ENCODE measurements around the gene SYCE1. TPM values are rescaled to one million over a fixed set of nuclear protein-coding genes. Genes with fewer than 3 reads are reported as not detected.
A peak's percentile ranks its signal among the peaks of the same experiment; 100 is the strongest.

Gene SYCE1
- total RNA-seq, 4 donors from 2014 or later, result 7.5 TPM; not detected in 3

DNA sequence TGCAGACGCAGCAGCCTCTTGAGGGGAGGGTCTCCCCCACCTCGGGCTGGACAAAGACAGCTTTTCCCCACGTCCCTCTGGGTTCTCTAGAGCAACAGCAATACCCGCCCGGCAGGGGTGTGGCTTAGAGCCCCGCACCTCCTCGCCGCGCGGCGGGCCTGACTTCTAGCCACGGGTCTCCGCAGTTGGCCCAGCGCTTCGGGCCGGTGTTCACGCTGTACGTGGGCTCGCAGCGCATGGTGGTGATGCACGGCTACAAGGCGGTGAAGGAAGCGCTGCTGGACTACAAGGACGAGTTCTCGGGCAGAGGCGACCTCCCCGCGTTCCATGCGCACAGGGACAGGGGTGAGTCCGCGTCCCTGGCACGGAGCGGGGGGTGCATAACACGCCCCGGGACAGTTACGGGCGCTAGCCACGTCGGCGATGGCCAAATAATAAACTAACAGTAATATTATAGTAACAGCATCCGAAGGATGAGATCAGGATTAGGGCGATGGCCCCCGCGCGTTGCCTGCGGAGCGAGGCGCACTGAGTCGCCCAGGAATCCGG, 37.0 kb downstream of the SYCE1 start:
- Histone ChIP-seq H3K4me1 (peaks cover 0 to 7% (median 0%) of the 10 kb centered on the region in 4 donors), H3K27me3 (no peaks in the 10 kb centered on the region), H3K9me3 (peaks cover 0 to 6% (median 0%) of the 10 kb centered on the region in 4 donors), H3K36me3 (no peaks in the 10 kb centered on the region), H3K4me3 (peak overlapping the region in 2 of 4 donors; percentile 19 to 22), H3K27ac (no peak overlapping the region)
- no peak for DNase-seq
- no peak for TF ChIP-seq POLR2A (IDR thresholded peaks at IDR 0.05)

DNA sequence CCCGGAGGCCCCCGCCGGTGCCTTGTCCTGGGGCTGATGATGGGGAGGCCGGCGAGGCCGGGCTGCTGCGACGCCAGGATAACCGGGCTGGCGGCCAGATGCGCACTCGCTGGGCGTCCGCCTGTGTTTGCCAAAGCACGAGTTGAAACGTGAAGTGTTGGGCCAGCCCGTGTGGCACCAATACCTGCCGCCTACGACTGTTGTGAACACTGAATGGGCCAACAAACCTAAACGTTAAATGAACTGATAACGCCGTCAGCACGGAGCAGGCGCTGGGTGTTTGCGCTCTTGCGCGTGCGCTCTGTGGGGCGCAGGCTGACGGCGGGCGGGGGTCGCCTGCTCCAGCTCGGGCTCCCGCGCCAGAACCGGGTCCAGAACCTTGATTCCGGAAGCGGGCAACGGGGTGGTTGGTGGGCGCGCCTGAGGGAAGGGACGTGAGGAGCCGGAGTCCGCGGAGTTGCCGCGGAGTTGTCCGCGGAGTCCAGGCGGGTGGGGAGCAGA, 37.6 kb downstream of the SYCE1 start:
- H3K9me3 ChIP-seq, result peaks cover 0 to 7% (median 0%) of the 10 kb centered on the region in 4 donors
- no peak for DNase-seq

GRCh38 chr10:133526957-133527588, 38.3 kb downstream of the SYCE1 start, which contains the start of gene CYP2E1:
Gene CYP2E1 (plus strand): TSS chr10:133527363. CDS start chr10:133527396, 33 bp downstream.
- H3K27me3 ChIP-seq, result no peaks in the 10 kb centered on the region

More for the DNA sequence above, 37.6 kb downstream of the SYCE1 start:
- peak overlapping the region in 1 of 4 donors; percentile 22 for H3K4me3 ChIP-seq
- no peak for TF ChIP-seq POLR2A (IDR thresholded peaks at IDR 0.05)
- no peak for TF ChIP-seq CTCF (IDR thresholded peaks at IDR 0.05)
- H3K4me1 ChIP-seq, result peaks cover 0 to 7% (median 0%) of the 10 kb centered on the region in 4 donors
- no peak overlapping the region for H3K27ac ChIP-seq
- H3K27me3 ChIP-seq, result no peaks in the 10 kb centered on the region
- H3K36me3 ChIP-seq, result no peaks in the 10 kb centered on the region

DNA sequence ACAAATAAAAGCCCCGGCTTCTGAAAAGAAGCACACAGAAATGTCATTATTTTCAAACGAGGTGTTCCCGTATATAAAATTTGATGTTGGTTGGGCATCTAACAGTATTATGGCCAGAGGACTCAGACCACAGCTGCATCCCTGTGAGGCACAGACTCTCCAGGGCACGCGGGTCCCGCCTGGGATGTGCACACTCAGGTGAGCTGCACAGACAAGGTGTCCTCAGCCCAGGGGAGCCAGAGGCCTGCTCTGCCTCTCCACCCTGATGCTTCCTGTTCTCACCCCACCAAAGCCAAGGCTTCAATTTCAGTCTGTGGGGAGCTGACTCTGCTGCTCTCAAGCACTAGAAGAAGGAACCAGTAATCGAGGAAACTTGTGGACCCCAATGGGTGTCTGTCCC, 39.9 kb downstream of the SYCE1 start:
- Histone ChIP-seq H3K27ac (no peak overlapping the region), H3K9me3 (peaks cover 0 to 7% (median 0%) of the 10 kb centered on the region in 4 donors), H3K36me3 (no peaks in the 10 kb centered on the region), H3K4me1 (peaks cover 0 to 9% (median 0%) of the 10 kb centered on the region in 4 donors), H3K4me3 (no peak overlapping the region), H3K27me3 (no peaks in the 10 kb centered on the region)
- TF ChIP-seq CTCF (IDR thresholded peaks at IDR 0.05) (no peak), POLR2A (IDR thresholded peaks at IDR 0.05) (no peak)
- no peak for DNase-seq

More at GRCh38 chr10:133526957-133527588, 38.3 kb downstream of the SYCE1 start, which contains the start of gene CYP2E1:
- H3K4me1 ChIP-seq, result peaks cover 0 to 7% (median 0%) of the 10 kb centered on the region in 4 donors
- H3K36me3 ChIP-seq, result no peaks in the 10 kb centered on the region
- no peak for DNase-seq
- TF ChIP-seq POLR2A (IDR thresholded peaks at IDR 0.05) (no peak), CTCF (IDR thresholded peaks at IDR 0.05) (no peak)
- no peak within 1 kb of the TSS for H3K27ac ChIP-seq
- H3K4me3 ChIP-seq, result peak within 1 kb of the TSS in 2 of 4 donors; percentile 19 to 22
- H3K9me3 ChIP-seq, result peaks cover 0 to 7% (median 0%) of the 10 kb centered on the region in 4 donors

GRCh38 chr10:133523631-133524203, 41.7 kb downstream of the SYCE1 start:
- no peak for TF ChIP-seq CTCF (IDR thresholded peaks at IDR 0.05)
- no peak for TF ChIP-seq POLR2A (IDR thresholded peaks at IDR 0.05)
- no peak overlapping the region for H3K4me3 ChIP-seq
- H3K36me3 ChIP-seq, result no peaks in the 10 kb centered on the region
- H3K9me3 ChIP-seq, result peaks cover 0 to 7% (median 0%) of the 10 kb centered on the region in 4 donors
- DNase-seq, result no peak
- no peak overlapping the region for H3K27ac ChIP-seq
- peaks cover 0 to 17% (median 0%) of the 10 kb centered on the region in 4 donors for H3K4me1 ChIP-seq
- no peaks in the 10 kb centered on the region for H3K27me3 ChIP-seq
